T47D (cell line): ENCODE data around the gene ZNF213.

Source experiments
- DNase-seq, 2 experiments: peaks; one replicate each; pipeline versions ENCODE4 v3.0.0 to v3.0.0-alpha.2; 2011 to 2012; ENCODE audit warnings: low read depth in 1 of 2, low spot score in 1 of 2
- JUND ChIP-seq: IDR thresholded peaks from 2 replicates; pipeline ENCODE4 v1.6.1; 2012; ENCODE audit warnings: low read depth
- in situ Hi-C: cut with HindIII; loops from 2 replicates; pipeline ENCODE4 v1.10.0; 2016; ENCODE audit warnings: low sequenced_read_pairs, low pct_unique_long_range_greater_than_20kb

The ZNF213 gene

DNA sequence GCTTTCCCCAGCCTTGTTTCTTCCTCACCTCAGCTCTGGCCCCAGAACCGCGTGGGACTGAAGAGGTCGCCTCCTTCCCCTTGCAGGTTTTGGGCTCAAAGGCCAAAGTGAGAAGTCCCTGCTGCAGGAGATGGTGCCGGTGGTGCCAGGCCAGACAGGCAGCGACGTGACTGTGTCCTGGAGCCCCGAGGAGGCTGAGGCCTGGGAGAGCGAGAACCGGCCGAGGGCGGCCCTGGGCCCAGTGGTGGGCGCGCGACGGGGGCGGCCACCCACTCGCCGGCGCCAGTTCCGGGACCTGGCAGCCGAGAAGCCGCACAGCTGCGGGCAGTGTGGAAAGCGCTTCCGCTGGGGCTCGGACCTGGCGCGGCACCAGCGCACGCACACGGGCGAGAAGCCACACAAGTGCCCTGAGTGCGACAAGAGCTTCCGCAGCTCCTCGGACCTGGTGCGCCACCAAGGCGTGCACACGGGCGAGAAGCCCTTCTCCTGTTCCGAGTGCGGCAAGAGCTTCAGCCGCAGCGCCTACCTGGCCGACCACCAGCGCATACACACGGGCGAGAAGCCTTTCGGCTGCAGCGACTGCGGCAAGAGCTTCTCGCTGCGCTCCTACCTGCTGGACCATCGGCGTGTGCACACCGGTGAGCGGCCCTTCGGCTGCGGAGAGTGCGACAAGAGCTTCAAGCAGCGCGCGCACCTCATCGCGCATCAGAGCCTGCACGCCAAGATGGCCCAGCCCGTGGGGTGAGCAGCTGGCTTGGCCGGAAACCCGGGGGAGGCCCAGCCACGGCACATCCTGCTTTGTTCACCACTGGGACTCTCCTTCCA lies 6.0 kb downstream of the ZNF213 start:
- TF ChIP-seq JUND, result no peak
- in situ Hi-C loops, result no loop called here
- no peak for DNase-seq

DNA sequence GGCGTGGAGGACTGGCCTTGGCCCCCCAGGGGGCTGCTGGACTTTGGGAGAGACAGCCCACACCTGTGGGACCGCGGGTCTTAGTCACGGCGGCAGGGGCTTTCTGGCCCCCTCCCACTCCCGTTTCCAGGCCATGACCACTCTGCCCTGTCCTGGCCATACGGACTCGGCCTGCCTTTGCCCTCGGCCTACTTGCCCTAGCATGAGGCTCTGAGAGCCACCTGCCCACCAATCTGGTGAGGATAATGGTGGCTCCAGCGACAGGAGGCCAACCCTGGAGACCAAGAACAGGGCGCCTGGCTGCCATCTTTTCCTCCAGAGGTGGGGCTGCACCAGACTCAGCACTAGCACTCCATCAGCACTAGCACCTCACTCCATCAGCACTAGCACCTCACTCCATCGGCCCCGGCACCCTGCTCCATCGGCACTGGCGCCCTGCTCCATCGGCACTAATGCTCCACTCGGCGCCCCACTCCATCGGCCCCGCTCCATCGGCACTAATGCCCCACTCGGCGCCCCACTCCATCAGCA lies 7.0 kb downstream of the ZNF213 start:
- no peak for DNase-seq
- TF ChIP-seq JUND, result no peak
- in situ Hi-C loops, result no loop called here

DNA sequence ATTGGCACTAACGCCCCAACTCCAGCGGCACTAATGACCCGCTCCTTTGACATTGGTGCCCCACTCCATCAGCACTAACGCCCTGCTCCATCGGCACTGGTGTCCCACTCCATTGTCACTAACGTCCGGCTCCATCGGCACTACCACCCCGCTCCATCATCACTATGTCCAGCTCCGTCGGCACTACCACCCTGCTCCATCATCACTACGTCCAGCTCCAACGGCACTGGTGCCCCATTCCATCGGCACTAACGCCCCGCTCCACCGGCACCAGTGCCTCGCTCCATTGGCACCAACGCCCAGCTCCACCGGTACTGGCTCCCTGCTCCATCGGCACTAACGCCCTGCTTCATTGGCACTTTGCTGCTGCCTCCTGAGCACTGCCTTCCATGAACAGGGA lies 7.5 kb downstream of the ZNF213 start:
- in situ Hi-C loops, result no loop called here
- DNase-seq, result no peak
- TF ChIP-seq JUND, result no peak

DNA sequence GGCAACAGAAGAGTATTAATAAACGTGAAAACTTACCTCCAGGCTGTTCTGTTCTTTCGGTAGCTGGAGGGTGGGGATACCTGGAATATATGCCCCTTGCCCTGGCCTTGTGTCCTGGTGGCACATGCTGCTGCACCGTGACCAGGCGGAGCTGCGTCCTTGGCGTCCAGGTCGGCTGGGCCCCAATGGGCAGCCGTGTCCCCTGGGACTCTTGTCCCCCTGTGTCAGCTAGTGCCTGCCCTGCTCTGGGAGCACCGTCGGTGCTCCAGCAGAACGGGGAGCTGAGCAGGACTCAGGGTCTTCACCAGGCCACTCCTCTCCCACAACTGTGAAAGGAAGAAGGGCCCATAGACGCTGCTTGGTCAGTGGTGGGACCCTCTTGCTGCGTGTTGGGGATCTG lies 7.9 kb downstream of the ZNF213 start:
- in situ Hi-C loops, result no loop called here
- TF ChIP-seq JUND, result no peak
- DNase-seq, result no peak

DNA sequence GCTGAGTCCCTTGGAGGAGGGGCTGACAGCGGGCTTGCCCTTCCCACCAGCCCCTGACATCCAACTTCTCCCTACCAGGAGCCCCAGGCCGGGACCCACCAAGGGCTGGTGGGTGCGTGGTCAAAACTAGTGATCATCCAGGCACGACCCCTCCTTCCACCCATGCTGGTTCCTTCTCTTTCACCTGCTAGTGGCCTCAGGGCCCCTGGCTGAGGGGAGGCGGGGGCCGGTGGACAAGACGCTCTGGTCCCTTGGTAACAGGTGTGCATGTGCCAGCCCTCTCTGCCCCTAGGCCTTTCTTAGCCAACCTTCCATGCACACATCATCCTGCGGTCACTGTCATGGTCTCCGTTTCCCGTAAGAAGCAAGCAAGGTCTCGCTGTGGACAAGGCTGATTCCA lies 8.4 kb downstream of the ZNF213 start:
- in situ Hi-C loops, result no loop called here
- no peak for DNase-seq
- no peak for TF ChIP-seq JUND

DNA sequence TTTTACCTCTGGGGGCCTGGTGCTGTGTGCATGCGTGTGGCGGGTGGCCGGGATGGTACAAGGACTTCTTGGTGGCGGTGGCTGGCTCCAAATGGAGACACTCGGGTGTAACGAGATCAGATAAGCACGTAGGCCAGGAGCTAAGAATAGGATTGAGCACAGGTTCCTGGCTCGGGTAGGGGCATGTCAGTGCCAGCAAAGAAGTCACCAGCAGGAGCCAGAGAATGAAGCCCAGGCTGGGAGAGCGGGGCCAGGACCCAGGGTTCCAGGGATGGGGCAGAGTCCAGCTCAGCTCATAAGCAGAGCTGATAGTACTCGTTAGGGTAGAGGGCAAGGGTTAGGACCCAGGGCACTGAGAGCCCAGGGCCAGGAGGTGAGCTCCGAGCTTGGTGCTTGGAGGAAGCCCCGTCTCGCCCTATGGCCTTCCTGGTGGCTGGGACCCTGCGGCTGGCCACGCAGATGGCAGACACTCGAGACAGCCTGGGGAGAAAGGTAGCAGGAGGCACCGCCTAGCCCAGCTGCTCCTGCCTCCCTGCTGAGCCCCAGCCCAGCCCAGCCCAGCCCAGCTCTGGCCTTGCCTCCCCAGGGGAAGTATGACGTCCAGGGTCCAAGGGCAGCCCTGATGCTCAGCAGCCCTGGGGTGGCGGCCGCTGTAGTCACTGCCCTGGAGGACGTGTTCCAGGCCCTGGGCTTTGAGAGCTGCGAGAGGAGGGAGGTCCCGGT lies 8.9 kb downstream of the ZNF213 start:
- in situ Hi-C loops, result no loop called here
- DNase-seq, result no peak
- TF ChIP-seq JUND, result no peak

DNA sequence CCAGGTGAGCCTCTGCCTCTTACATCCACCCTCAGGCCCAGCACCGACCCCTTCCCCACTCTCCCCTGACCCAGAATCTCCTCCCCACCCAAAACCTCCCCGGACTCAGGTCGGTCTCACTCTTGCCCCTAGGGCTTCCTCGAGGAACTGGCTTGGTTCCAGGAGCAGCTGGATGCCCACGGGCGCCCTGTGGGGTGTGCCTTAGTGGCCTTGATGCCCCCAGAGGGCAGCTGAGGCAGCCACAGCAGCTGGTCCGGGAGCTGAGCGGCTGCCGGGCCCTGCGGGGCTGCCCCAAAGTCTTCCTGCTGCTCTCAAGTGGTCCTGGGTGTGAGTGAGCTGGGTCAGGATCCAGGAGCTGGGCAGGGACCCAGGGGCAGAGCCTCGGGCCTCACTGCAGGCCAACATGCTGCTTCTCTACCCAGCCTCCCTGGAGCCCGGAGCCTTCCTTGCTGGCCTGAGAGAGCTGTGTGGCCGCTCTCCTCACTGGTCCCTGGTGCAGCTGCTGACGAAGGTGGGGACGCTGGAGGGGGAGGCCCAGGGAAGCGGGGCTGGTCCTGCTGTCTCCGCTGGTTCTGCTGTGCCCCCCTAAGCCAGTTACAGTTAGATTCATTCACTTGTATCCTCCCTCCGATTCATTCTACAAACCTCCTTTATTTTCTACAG lies 9.6 kb downstream of the ZNF213 start:
- in situ Hi-C loops, result no loop called here
- TF ChIP-seq JUND, result no peak

DNA sequence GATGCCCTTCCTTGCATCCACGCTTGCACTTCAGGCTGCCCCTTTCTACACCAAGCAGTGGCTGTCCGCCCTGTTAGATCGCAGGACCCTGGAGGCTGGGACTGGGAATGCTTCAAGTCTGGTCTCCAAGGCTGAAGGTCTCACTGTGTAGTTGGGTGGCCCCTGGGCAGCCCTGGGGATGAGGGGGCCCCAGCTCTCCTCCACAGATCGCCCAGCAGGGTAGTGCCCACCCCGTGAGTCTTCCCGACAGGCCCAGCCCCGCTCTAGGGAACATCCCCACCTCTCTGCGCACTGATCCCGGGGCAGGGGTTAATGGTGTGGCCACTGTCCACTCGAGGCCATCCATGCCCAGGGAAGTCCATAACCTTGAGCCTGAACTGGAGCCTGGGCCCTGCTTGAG lies 10.3 kb downstream of the ZNF213 start:
- DNase-seq, result no peak
- no peak for TF ChIP-seq JUND
- in situ Hi-C loops, result no loop called here

More for the DNA sequence above, 9.6 kb downstream of the ZNF213 start:
- no peak for DNase-seq

DNA sequence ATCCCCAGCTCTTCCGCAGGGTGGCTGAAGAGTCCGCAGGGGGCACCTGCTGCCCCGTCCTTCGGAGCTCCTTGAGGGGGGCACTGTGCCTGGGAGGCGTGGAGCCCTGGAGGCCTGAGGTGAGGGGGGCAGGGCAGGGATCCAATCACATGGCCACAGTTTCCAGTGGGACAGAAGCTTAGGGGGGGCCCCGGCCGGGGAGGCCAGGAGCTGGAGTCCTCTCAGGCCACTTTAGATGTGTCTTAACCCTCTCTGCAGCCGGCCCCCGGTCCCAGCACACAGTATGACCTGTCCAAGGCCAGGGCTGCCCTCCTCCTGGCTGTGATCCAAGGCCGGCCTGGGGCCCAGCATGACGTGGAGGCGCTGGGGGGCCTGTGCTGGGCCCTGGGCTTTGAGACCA lies 10.8 kb downstream of the ZNF213 start:
- DNase-seq, result no peak
- in situ Hi-C loops, result no loop called here
- TF ChIP-seq JUND, result no peak

DNA sequence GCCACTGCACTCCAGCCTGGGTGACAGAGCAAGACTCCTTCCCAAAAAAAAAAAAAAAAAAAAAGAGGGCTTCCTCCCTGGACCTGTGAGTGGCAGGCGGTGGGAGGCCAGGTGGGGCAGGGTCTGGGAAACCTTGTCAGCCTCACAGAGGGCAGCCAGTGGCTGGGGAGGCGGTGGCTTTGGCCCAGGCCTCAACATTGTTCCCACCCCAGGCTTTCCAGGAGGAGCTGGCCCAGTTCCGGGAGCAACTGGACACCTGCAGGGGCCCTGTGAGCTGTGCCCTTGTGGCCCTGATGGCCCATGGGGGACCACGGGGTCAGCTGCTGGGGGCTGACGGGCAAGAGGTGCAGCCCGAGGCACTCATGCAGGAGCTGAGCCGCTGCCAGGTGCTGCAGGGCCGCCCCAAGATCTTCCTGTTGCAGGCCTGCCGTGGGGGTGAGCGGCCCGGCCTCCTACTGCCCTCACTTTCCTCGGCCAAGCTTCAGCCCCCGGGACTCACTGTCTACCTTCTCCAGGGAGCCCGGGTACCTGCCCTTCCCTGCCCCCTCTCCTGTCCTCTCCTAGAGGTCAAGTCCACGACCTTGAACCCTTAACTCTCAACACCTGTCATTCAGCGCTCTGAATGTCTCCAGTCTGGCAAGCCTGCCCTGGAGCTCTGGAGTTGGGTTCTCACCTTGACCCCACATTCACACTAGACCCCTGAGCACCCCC lies 12.4 kb downstream of the ZNF213 start:
- DNase-seq, result no peak
- in situ Hi-C loops, result no loop called here
- TF ChIP-seq JUND, result no peak

DNA sequence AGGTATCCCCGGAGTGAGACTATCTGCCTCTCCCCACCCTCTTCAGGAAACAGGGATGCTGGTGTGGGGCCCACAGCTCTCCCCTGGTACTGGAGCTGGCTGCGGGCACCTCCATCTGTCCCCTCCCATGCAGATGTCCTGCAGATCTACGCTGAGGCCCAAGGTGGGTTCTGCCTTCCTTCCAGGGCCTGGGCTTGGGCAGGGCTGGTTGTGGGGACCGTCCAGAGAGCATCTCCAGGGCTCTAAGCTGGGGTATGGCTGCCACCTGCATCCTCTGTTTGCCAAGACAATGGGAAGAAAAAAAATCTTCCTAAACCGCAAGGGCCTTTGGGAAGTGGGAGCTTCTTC lies 12.9 kb downstream of the ZNF213 start:
- in situ Hi-C loops, result no loop called here
- TF ChIP-seq JUND, result no peak
- DNase-seq, result no peak
